ENCODE data around the gene CCNB3.

CCNB3 gene

DNA sequence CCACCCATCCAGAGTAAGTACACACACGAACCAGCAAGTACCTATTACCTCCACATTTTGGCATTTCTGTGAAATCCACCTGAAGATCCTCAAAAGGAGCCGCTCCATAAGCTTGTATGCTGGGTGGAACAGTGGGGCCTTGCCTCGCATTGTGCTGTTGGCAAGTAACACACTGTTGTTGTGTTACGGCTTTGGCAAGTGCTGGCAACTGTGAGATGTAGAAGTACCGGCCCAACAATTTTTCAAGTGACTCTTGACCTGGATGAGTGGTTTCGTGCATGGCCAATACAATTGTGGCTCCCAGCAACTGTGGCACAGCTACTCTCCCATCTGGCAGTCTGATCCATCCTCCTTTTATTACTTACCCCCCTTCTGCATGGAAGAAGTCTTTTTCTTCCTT lies 128.7 kb downstream of the CCNB3 start:
- no peak for DNase-seq (ENCODE audit: low read depth in 2 of 2, low spot score in 1 of 2)

GRCh38 chrX:50343917-50344316 lies 139.4 kb downstream of the CCNB3 start:
- DNase-seq (ENCODE audit: low read depth in 2 of 2, low spot score in 1 of 2): no peak

DNA sequence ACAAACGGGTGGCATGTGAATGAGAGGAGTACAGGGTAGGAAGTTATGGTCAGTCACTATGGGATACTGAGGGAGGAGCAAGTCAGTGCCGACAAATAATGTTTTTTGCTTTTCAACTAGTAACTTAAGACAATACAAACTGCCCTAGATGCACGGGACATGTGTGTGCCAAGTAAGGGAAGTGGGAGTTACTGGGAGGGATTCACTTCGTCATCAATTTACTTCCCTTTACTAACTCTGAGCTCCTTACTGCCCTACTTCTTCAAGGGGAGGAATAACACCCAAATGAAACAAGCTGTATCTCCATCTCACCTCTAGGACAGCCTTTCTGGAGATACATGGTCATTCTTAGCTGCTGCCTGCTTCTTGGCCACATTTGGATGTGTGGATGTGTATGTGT lies 168.4 kb downstream of the CCNB3 start:
- no peak for DNase-seq (ENCODE audit: low read depth in 2 of 2, low spot score in 1 of 2)

- no peak for DNase-seq (ENCODE audit: low read depth in 2 of 2, low spot score in 1 of 2)
These were observed 171.1 kb downstream of the CCNB3 start for GRCh38 chrX:50375481-50376267.

DNA sequence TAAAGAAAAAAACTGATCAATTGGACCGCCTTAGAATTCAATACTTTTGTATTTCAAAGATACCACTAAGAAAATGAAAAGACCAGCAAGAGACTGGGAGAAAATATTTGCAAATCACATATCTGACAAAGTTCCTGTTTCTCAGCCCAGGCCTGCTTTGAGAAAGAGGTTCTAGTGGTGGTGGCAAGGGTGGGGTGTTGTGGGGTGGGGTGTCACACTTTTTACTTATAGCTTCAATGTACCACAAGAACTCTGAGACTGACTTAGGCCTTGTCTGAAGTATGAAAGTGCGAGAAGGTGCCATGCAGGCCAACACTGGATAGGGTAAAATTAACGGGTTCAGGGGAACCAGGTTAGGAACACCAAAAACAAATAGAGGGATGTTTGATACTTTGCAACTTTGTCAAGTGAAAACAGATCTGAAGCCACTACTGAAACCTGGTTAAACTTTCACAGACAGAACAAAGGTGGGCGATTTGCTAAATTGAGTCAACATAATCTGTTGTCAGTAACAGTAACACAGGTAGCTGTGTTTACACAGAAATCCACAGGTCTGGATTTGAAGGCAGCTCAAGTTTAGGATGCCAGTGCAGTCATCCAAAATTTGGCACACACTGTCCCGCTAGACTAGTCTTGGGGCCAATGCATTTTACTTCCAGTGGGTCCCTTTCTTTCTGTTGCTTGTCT lies 177.3 kb downstream of the CCNB3 start:
- DNase-seq (ENCODE audit: low read depth in 2 of 2, low spot score in 1 of 2): no peak

GRCh38 chrX:50386520-50386919 lies 182.0 kb downstream of the CCNB3 start:
- no peak for DNase-seq (ENCODE audit: low read depth in 2 of 2, low spot score in 1 of 2)

DNA sequence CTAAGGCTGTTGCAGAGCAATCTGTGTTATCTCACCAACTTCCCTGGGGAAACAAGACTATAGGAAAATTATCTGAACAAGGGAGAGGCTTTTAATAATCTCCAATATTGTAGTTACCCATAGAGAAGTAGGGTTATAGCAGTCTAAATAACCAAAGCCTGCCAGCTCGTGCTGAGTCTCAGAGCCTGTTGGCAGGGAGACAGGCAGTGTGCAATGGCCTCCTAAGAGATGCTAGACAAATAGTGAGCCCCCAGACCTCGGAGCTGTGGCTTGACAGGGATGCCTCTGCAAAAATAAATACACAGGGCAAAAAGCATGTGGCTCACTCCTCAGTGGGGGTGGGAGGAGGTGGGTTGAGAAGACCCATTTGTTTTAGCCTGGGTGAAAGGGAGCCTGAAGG lies 189.3 kb downstream of the CCNB3 start:
- DNase-seq (ENCODE audit: low read depth in 2 of 2, low spot score in 1 of 2): no peak

Data from stimulated activated CD8-positive, alpha-beta memory T cell treated with anti-CD3 and anti-CD28 coated beads, Interleukin-4, amount 100 ng/mL, for 4 hours (primary cell).